Amygdala (tissue), 56 donors: ENCODE data around the gene BEAN1.

Experiments used
- DNase-seq, 56 donors: peaks; one replicate each; lab custom pipeline; 2025; lab: John Stamatoyannopoulos, UW

The BEAN1 gene

GRCh38 chr16:66516509-66516807, 89.4 kb downstream of the BEAN1 start:
- peak in 2 of 56 donors; percentile 84 to 91 for DNase-seq

- DNase-seq: peak; percentile 47 to 97 (median 88)
Measured at GRCh38 chr16:66516808-66517585, 89.9 kb downstream of the BEAN1 start.

DNA sequence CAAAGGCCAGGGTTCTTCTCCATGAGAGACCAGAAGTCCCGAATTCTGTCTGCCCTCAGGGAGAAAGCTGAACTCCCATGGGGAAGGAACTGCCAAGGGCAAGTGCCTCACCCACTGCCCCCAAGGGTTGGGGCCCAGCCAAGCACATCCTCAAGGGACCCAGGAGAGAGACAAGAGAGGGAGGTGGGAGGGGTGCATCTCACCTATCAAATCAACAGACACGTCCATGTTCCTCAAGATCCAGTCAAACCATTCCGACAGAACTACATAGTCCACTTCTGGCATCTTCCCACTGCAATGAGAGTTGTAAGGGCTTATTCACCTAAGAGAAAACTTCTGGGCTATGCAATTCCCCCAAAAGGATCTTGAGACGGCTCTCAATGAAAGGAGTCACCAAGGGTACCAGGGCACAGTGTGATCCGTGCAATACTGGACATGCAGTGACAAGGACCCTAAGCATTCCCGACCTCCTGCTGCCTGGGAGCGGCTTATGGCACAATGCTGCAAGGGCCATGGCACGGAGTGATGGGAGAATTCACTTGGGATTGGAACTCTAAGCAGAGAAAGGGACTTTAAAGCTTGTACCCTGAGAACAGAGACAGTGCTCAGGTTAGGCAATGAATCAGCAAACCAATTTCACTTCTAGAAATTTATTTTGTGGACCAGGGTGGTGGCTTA, 90.6 kb downstream of the BEAN1 start:
- peak in 1 of 56 donors; percentile 34 for DNase-seq

- no peak for DNase-seq
Measured at GRCh38 chr16:66519482-66520373, 92.6 kb downstream of the BEAN1 start.

DNA sequence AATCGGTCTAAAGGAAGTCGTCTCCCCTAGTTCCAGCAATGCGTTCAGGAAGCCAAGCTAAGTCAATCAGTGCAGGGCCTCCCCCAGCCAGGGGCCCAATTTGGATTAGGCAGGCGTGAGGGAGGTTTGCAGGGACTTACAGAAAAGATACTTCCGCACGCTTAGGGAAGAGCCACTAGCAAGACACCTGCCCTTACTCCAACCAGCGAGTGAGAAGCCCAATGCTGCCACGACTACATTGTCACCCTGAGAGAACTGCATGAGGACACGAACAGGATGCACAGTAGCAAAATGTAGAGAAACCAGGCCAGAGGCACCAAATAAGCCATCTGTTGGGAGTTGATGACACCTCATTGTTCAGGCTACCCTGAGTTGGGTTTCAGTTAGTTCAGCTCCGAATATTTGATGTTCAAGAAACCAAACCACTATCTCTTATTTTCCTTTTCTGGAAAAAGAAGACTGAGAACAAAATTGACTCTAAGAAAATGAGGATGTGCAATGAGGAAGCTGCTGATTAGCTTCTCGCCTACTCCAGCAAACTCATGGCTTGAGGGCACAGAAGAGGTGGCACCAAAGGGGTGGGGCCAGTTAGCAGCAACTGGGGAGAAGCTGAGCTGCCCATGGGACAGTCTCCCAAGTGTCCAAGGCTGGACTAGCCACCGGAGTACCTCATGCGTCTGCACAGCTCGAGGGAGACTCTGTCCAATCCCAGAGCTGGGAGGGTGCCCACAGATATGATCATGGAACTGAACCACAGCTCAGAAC, 93.5 kb downstream of the BEAN1 start:
- peak in 7 of 56 donors; percentile 15 to 54 (median 35) for DNase-seq

DNA sequence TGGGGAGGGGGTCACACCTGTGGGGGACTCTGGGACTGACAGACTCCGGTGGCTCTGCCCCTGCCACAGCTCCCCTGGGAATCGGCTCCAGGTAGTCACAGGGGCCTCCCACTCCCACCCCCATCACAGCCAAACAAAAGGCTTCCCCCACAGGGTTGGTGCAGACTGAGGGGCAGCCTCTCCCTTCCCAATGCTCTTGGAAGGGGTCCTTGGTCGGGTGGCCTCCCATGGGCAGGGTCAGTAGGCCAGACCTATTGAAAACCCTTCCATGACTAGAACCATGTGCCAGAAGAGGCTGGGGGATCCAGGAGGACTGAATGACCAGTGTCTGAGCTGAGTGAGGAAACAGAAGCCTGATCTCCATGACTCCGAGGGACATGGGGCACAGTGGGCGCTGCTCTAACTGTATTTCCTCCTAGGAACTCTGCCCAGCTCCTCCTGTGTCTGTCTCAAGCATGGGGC, 94.2 kb downstream of the BEAN1 start:
- DNase-seq: no peak

- DNase-seq: peak in 2 of 56 donors; percentile 12 to 13
Measured at GRCh38 chr16:66521951-66522771, 95.1 kb downstream of the BEAN1 start.

DNA sequence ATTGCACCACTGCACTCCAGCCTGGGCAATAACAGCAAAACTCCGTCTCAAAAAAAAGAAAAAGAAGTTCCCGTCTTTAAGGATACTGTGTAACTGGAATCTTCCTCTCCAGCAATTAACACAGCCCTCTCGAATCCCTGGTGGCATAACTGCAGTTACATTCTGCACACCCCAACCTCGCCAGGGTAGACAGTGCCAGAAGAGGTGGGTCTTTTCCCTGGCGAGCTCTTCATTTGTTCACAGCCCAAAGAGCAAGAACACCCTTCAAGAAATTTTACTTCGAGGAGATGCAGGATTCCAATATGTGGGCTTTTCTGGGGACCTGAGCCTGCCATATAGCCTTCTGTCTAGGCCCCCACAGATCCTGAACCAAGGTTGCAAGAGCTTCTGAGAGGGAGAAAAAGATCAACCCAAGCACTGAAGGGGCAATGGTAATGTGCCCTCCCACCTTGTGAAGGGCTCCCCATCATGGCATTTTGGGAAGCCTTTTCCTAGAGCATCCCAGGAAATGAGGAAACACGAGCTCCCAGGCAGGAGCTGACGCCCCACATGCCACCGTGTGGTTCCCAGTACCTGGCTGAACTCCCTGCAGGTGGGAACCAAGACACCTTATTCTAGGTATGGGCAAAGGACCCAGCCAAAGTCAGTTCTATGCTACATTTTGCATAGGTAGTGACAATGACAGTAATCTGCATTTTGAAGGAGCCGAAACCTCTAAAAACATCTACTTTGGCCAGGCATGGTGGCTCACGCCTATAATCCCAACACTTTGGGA, 95.9 kb downstream of the BEAN1 start:
- no peak for DNase-seq

- DNase-seq: no peak
Measured at GRCh38 chr16:66523861-66524354, 96.8 kb downstream of the BEAN1 start.

- DNase-seq: peak in 11 of 56 donors; percentile 15 to 59 (median 30)
Measured at GRCh38 chr16:66524601-66525164, 97.6 kb downstream of the BEAN1 start.

DNA sequence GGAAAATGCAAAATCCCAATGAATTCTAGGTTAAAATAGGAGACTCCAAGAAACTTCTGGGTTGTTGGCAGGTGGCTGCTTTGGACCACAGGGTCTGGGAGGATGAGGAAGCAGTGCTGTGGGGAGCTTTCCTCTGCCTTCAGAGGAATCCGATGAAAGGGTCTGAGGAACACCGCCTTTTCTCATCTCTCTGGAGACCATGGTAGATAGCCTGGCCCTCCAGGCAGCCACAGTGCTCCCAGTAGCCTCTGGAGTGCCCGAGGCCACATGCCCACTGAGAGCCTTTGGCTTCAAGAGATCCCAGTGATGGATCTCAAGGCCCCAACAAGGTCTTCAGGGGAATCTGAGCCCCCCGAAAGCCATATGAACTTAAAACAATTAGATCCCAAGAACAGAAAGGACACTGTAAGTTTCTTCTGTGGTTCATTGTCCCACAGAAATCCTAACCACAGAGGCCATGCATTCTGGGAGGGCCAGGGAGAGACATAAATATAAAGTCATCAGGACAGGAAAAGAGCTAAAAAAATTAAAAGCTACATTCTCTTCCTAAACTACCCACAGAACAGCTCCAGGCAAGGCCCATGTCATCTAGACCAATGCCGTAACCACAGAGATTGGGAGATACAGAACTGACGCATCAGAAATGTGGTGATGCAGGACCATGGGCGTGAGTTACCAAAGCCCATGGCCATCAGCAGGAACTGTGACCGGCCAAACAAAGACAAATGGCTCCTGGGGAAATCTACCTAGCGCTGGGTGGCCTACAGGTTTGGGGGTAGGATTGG, 98.5 kb downstream of the BEAN1 start:
- DNase-seq: no peak

- no peak for DNase-seq
Measured at GRCh38 chr16:66528294-66528693, 101.2 kb downstream of the BEAN1 start.

DNA sequence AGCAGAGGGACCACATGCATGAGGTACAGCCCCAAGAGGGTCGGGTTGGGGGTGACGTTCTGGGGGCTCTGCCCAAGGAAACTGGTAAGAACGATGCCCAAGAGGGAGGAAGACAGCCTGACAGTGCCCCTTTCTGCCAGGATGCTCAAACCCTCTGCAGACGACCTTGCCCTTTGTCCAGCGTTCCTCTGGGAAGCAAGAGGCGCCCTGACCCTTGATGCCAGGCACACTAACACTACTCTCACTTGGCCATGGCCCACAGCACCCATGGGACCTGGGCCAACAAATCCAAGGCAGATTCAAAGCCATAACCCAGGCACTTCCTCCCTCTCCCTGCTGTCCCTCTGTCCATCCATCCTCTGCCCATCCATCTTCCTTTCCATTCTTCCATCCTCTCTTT, 102.4 kb downstream of the BEAN1 start:
- no peak for DNase-seq
